ENCODE data around the gene TNFAIP3.
A peak's percentile ranks its signal among the peaks of the same experiment; 100 is the strongest.

The TNFAIP3 gene

DNA sequence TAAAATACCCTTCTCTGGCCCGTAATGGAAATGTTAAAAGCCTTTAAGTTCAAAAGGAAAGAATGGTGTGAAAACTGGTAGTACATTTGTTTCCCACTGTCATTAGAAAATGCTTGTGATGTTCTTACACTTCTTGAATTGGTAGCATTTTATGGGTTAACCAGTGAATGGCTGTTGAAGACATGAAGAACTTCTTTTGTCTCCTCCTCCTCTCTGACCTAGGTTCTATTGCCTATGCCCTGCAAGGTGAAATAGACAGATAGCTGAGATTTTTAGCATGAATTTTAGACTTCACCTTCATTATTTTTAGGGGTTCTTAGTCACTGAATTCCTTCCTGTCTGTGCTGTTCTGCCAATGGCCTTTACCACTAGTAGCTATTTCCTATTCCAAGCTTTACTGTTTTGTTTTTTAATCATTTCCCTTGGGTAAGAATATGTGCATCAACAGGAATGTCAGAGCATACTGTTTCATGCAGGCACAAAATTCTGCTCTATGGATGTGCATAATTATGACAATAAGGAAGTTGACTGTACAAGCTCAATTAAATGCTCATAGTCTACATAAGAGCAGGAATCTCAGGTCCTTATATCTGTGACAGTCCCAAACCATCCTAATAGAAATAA lies 4.9 kb downstream of the TNFAIP3 start:
- H3K4me3 ChIP-seq, result no peak overlapping the region
- H3K27ac ChIP-seq, result no peak overlapping the region
- no peak for DNase-seq (ENCODE audit: low read depth, low spot score)
- H3K9ac ChIP-seq (ENCODE audit: insufficient read length), result no peak overlapping the region
- no peaks in the 10 kb centered on the region for H3K9me3 ChIP-seq (ENCODE audit: low read depth, low read length)
- no peak for TF ChIP-seq POLR2AphosphoS5 (IDR thresholded peaks at IDR 0.05; ENCODE audit: borderline replicate concordance, low read depth, low read length)
- TF ChIP-seq EZH2 (IDR thresholded peaks at IDR 0.05), result no peak
- no peak for TF ChIP-seq FOXP2 (optimal IDR thresholded peaks at IDR 0.05; ENCODE audit: control extremely low read depth, extremely low read length, insufficient read depth)
- peaks cover 6% of the 10 kb centered on the region; the same call in 1 of the 2 replicates for H3K36me3 ChIP-seq (ENCODE audit: insufficient read depth, low read length)

GRCh38 chr6:137872581-137873115 lies 5.6 kb downstream of the TNFAIP3 start:
- TF ChIP-seq FOXP2 (optimal IDR thresholded peaks at IDR 0.05; ENCODE audit: control extremely low read depth, extremely low read length, insufficient read depth), result no peak
- TF ChIP-seq EZH2 (IDR thresholded peaks at IDR 0.05), result no peak
- no peak for TF ChIP-seq POLR2AphosphoS5 (IDR thresholded peaks at IDR 0.05; ENCODE audit: borderline replicate concordance, low read depth, low read length)
- H3K36me3 ChIP-seq (ENCODE audit: insufficient read depth, low read length), result peaks cover 9% of the 10 kb centered on the region; the same call in 1 of the 2 replicates
- DNase-seq (ENCODE audit: low read depth, low spot score), result no peak
- no peaks in the 10 kb centered on the region for H3K9me3 ChIP-seq (ENCODE audit: low read depth, low read length)
- no peak overlapping the region for H3K27ac ChIP-seq
- no peak overlapping the region for H3K4me3 ChIP-seq
- H3K9ac ChIP-seq (ENCODE audit: insufficient read length), result no peak overlapping the region

DNA sequence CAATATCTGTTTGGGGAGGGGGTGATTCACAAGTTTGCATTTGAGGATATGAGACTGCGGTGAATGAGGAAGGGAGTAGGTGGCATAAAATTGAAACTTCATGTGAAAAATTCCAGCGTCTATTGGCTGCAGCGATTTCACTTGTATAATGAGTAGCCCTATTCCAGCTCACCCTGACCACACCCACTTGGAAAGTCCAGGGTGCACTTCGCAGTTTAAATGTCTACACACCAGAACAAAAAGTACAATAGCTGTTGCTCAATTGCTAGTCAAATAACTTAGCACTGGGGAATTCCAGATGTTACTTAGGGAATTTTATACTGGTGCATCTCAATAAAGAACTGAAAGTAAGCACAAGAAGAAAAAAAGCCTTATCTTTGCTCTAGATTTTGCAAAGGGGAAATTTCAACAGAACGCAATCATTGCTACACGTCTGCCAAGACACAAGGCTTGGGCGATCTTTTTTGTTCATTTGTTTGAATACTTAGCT lies 6.3 kb downstream of the TNFAIP3 start:
- DNase-seq (ENCODE audit: low read depth, low spot score), result peak; percentile 47
- Histone ChIP-seq H3K27ac (no peak overlapping the region), H3K9ac (ENCODE audit: insufficient read length) (no peak overlapping the region)

DNA sequence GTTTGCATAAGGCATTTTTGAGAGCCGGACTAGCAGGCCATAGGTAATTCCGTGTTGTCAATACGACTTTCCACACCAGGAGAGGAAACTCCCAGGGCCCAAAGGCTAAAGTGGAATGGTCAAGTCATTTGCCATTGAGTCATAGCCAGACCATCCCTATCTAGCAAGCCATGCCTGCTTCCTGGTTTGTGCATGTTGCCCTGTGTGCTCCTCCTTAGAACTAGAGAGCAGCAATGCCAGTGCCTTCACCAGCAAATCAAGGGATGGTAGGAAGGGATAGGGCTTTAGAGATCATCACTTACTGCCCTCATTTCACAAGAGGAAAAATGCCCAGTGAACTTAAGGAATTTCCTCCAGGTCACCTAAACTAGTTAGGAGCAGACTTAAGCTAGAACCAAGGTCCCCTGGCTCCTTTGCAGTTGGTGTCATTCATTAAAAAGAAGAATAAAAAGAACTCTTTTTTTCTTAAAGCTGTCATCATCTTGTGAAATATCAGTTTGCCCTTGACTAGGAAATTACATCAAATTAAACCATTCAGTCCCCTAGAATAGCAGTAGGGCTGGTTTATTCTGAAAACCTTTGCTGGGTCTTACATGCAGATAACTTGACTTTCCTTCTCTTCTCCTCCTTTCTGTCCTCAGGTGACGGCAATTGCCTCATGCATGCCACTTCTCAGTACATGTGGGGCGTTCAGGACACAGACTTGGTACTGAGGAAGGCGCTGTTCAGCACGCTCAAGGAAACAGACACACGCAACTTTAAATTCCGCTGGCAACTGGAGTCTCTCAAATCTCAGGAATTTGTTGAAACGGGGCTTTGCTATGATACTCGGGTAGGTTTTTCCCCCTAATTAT lies 7.4 kb downstream of the TNFAIP3 start:
- H3K4me3 ChIP-seq, result no peak overlapping the region
- H3K9me3 ChIP-seq (ENCODE audit: low read depth, low read length), result no peaks in the 10 kb centered on the region
- H3K9ac ChIP-seq (ENCODE audit: insufficient read length), result no peak overlapping the region
- DNase-seq (ENCODE audit: low read depth, low spot score), result no peak
- no peak overlapping the region for H3K27ac ChIP-seq
- peaks cover 12% of the 10 kb centered on the region; the same call in 1 of the 2 replicates for H3K36me3 ChIP-seq (ENCODE audit: insufficient read depth, low read length)
- TF ChIP-seq FOXP2 (optimal IDR thresholded peaks at IDR 0.05; ENCODE audit: control extremely low read depth, extremely low read length, insufficient read depth) (no peak), EZH2 (IDR thresholded peaks at IDR 0.05) (no peak), POLR2AphosphoS5 (IDR thresholded peaks at IDR 0.05; ENCODE audit: borderline replicate concordance, low read depth, low read length) (no peak)

More for the DNA sequence above, 6.3 kb downstream of the TNFAIP3 start:
- TF ChIP-seq EZH2 (IDR thresholded peaks at IDR 0.05) (no peak), FOXP2 (optimal IDR thresholded peaks at IDR 0.05; ENCODE audit: control extremely low read depth, extremely low read length, insufficient read depth) (no peak), POLR2AphosphoS5 (IDR thresholded peaks at IDR 0.05; ENCODE audit: borderline replicate concordance, low read depth, low read length) (no peak)
- Histone ChIP-seq H3K9me3 (ENCODE audit: low read depth, low read length) (no peaks in the 10 kb centered on the region), H3K36me3 (ENCODE audit: insufficient read depth, low read length) (peaks cover 9% of the 10 kb centered on the region; the same call in 1 of the 2 replicates), H3K4me3 (peak overlapping the region; percentile 41; the same call in 1 of the 2 replicates)

- H3K27ac ChIP-seq, result no peak overlapping the region
- H3K36me3 ChIP-seq (ENCODE audit: insufficient read depth, low read length), result peaks cover 12% of the 10 kb centered on the region; the same call in 1 of the 2 replicates
- no peak overlapping the region for H3K4me3 ChIP-seq
- TF ChIP-seq FOXP2 (optimal IDR thresholded peaks at IDR 0.05; ENCODE audit: control extremely low read depth, extremely low read length, insufficient read depth) (no peak), EZH2 (IDR thresholded peaks at IDR 0.05) (no peak), POLR2AphosphoS5 (IDR thresholded peaks at IDR 0.05; ENCODE audit: borderline replicate concordance, low read depth, low read length) (no peak)
- DNase-seq (ENCODE audit: low read depth, low spot score), result no peak
- no peaks in the 10 kb centered on the region for H3K9me3 ChIP-seq (ENCODE audit: low read depth, low read length)
- no peak overlapping the region for H3K9ac ChIP-seq (ENCODE audit: insufficient read length)
Measured at GRCh38 chr6:137875058-137875520, 8.0 kb downstream of the TNFAIP3 start.

GRCh38 chr6:137875606-137876005 lies 8.5 kb downstream of the TNFAIP3 start:
- TF ChIP-seq EZH2 (IDR thresholded peaks at IDR 0.05) (no peak), FOXP2 (optimal IDR thresholded peaks at IDR 0.05; ENCODE audit: control extremely low read depth, extremely low read length, insufficient read depth) (no peak), POLR2AphosphoS5 (IDR thresholded peaks at IDR 0.05; ENCODE audit: borderline replicate concordance, low read depth, low read length) (no peak)
- no peak for DNase-seq (ENCODE audit: low read depth, low spot score)
- Histone ChIP-seq H3K27ac (no peak overlapping the region), H3K4me3 (no peak overlapping the region), H3K9me3 (ENCODE audit: low read depth, low read length) (no peaks in the 10 kb centered on the region), H3K36me3 (ENCODE audit: insufficient read depth, low read length) (peaks cover 12% of the 10 kb centered on the region; the same call in 1 of the 2 replicates), H3K9ac (ENCODE audit: insufficient read length) (no peak overlapping the region)

- no peak overlapping the region for H3K4me3 ChIP-seq
- H3K27ac ChIP-seq, result no peak overlapping the region
- no peaks in the 10 kb centered on the region for H3K9me3 ChIP-seq (ENCODE audit: low read depth, low read length)
- no peak for DNase-seq (ENCODE audit: low read depth, low spot score)
- no peak overlapping the region for H3K9ac ChIP-seq (ENCODE audit: insufficient read length)
- peaks cover 12% of the 10 kb centered on the region; the same call in 1 of the 2 replicates for H3K36me3 ChIP-seq (ENCODE audit: insufficient read depth, low read length)
- no peak for TF ChIP-seq FOXP2 (optimal IDR thresholded peaks at IDR 0.05; ENCODE audit: control extremely low read depth, extremely low read length, insufficient read depth)
- TF ChIP-seq EZH2 (IDR thresholded peaks at IDR 0.05), result no peak
- TF ChIP-seq POLR2AphosphoS5 (IDR thresholded peaks at IDR 0.05; ENCODE audit: borderline replicate concordance, low read depth, low read length), result no peak
Measured at GRCh38 chr6:137876547-137876946, 9.5 kb downstream of the TNFAIP3 start.

- H3K4me3 ChIP-seq, result no peak overlapping the region
- no peak overlapping the region for H3K9ac ChIP-seq (ENCODE audit: insufficient read length)
- H3K36me3 ChIP-seq (ENCODE audit: insufficient read depth, low read length), result peaks cover 12% of the 10 kb centered on the region; the same call in 1 of the 2 replicates
- TF ChIP-seq FOXP2 (optimal IDR thresholded peaks at IDR 0.05; ENCODE audit: control extremely low read depth, extremely low read length, insufficient read depth) (no peak), EZH2 (IDR thresholded peaks at IDR 0.05) (no peak), POLR2AphosphoS5 (IDR thresholded peaks at IDR 0.05; ENCODE audit: borderline replicate concordance, low read depth, low read length) (no peak)
- H3K27ac ChIP-seq, result no peak overlapping the region
- DNase-seq (ENCODE audit: low read depth, low spot score), result no peak
- H3K9me3 ChIP-seq (ENCODE audit: low read depth, low read length), result no peaks in the 10 kb centered on the region
Measured at GRCh38 chr6:137877113-137877512, 10.1 kb downstream of the TNFAIP3 start.
